ENCODE results near the gene LILRB2.
"Not testable (repeated sequence)": the region's sequence is repeated elsewhere in the genome, so short reads cannot be mapped to it uniquely, and the experiment has no call there.

The LILRB2 gene

GRCh38 chr19:54305141-54305540, 24.2 kb upstream of the LILRB2 start:
- DNase-seq (ENCODE audit: low spot score): no peak

GRCh38 chr19:54302257-54302656, 21.3 kb upstream of the LILRB2 start:
- no peak for DNase-seq (ENCODE audit: low spot score)

- DNase-seq (ENCODE audit: low spot score): no peak
Observed at GRCh38 chr19:54299515-54299914, 18.6 kb upstream of the LILRB2 start.

GRCh38 chr19:54299126-54299498, 18.2 kb upstream of the LILRB2 start:
- DNase-seq (ENCODE audit: low spot score): no peak

- DNase-seq (ENCODE audit: low spot score): no peak
Observed at GRCh38 chr19:54298357-54299125, 17.6 kb upstream of the LILRB2 start.

GRCh38 chr19:54297759-54298305, 16.9 kb upstream of the LILRB2 start:
- DNase-seq (ENCODE audit: low spot score): no peak

- DNase-seq (ENCODE audit: low spot score): no peak
Observed at GRCh38 chr19:54294539-54294938, 13.6 kb upstream of the LILRB2 start.

GRCh38 chr19:54289160-54289559, 8.2 kb upstream of the LILRB2 start:
- not testable (repeated sequence) for DNase-seq (ENCODE audit: low spot score)

- DNase-seq (ENCODE audit: low spot score): no peak
Observed at GRCh38 chr19:54287456-54287855, 6.5 kb upstream of the LILRB2 start.

GRCh38 chr19:54286283-54286682, 5.4 kb upstream of the LILRB2 start:
- not testable (repeated sequence) for DNase-seq (ENCODE audit: low spot score)

GRCh38 chr19:54285427-54286056, 4.6 kb upstream of the LILRB2 start:
- DNase-seq (ENCODE audit: low spot score): not testable (repeated sequence)

GRCh38 chr19:54282686-54283470, 2.0 kb upstream of the LILRB2 start:
- no peak for DNase-seq (ENCODE audit: low spot score)

- not testable (repeated sequence) for DNase-seq (ENCODE audit: low spot score)
Observed at GRCh38 chr19:54281729-54282075, 792 bp upstream of the LILRB2 start.

GRCh38 chr19:54280441-54280840, 469 bp downstream of the LILRB2 start:
- DNase-seq (ENCODE audit: low spot score): not testable (repeated sequence)

- DNase-seq (ENCODE audit: low spot score): not testable (repeated sequence)
Observed at GRCh38 chr19:54280025-54280424, 885 bp downstream of the LILRB2 start.

- no peak for DNase-seq (ENCODE audit: low spot score)
Observed at GRCh38 chr19:54279406-54279962, 1.4 kb downstream of the LILRB2 start.

- DNase-seq (ENCODE audit: low spot score): not testable (repeated sequence)
Observed at GRCh38 chr19:54278571-54279195, 2.2 kb downstream of the LILRB2 start.

- not testable (repeated sequence) for DNase-seq (ENCODE audit: low spot score)
Observed at GRCh38 chr19:54278056-54278455, 2.9 kb downstream of the LILRB2 start.

GRCh38 chr19:54277111-54277615, 3.7 kb downstream of the LILRB2 start:
- DNase-seq (ENCODE audit: low spot score): not testable (repeated sequence)

GRCh38 chr19:54275951-54276350, 5.0 kb downstream of the LILRB2 start:
- DNase-seq (ENCODE audit: low spot score): no peak

- not testable (repeated sequence) for DNase-seq (ENCODE audit: low spot score)
Observed at GRCh38 chr19:54274516-54274915, 6.4 kb downstream of the LILRB2 start.

- no peak for DNase-seq (ENCODE audit: low spot score)
Observed at GRCh38 chr19:54273821-54274220, 7.1 kb downstream of the LILRB2 start.

All from D341Med (cell line).